CD4-positive, alpha-beta T cell treated with Interferon alpha-2 for 1 hour (primary cell): ENCODE results near the gene MIDN.
"Not testable (repeated sequence)": the region's sequence is repeated elsewhere in the genome, so short reads cannot be mapped to it uniquely, and the experiment has no call there.

ENCODE experiments used
- DNase-seq, 2 donors: peaks; one replicate each; pipeline ENCODE4 v3.0.0-alpha.2; 2020 to 2022

Gene MIDN

GRCh38 chr19:1295169-1296012, 47.0 kb downstream of the MIDN start:
- DNase-seq, result peak in 1 of 2 donors; percentile 49

- DNase-seq, result no peak
Observed at GRCh38 chr19:1296078-1296477, 47.7 kb downstream of the MIDN start.

DNA sequence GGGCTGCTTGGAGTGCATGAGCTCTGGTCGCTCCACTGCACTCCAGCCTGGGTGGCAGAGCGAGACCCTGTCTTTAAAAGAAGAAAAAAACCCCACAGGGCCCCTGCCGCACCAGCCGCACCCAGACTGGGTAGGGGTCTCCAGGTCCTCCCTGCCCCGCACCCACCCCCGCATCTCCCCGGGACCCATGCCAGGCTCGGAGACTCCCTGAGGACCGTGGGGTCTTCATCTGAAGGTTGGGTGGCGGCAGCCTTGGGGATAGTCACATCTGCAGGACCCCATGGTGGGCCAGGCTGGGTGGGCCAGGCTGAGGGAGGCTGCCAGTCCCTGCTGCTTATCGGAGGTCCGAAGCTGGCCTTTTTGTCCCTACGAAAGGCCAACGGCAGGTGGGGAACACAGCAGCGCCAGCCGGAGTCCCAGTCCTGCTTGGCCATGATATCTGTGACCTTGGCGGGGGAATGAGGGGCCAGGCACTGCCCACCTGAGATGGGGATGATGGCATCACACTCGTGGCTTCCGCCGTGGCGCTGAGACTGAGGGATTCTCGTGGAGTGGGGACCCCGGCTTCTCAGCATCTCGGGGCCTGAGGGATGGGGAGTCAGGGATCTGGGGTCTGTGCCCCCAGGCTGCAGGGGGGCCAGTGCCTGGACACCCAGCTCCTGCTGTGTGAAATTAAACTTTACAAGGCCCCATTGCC, 48.3 kb downstream of the MIDN start:
- DNase-seq, result no peak

- DNase-seq, result no peak
Observed at GRCh38 chr19:1298235-1298634, 49.9 kb downstream of the MIDN start.

DNA sequence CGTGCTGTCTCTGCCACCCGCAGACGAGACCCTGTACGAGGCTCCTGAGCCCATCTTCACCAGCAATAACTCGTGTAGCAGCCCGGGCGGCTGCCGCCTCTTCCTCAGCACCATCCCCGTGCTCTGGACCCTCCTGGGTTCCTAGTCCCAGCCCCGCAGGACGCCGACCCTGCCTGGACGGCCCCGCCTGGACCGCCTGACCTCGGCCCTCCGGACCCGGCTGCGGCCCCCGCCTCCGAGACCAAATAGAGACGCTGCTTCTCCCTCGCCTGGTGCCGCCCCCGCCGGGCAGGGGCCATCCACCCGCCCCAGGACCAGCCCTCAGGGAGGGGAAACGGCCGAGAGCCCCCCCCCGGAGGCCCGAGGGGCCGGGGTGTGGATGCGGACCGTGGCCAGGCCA, 51.4 kb downstream of the MIDN start:
- DNase-seq, result no peak

- DNase-seq, result no peak
Observed at GRCh38 chr19:1300744-1301490, 52.5 kb downstream of the MIDN start.

DNA sequence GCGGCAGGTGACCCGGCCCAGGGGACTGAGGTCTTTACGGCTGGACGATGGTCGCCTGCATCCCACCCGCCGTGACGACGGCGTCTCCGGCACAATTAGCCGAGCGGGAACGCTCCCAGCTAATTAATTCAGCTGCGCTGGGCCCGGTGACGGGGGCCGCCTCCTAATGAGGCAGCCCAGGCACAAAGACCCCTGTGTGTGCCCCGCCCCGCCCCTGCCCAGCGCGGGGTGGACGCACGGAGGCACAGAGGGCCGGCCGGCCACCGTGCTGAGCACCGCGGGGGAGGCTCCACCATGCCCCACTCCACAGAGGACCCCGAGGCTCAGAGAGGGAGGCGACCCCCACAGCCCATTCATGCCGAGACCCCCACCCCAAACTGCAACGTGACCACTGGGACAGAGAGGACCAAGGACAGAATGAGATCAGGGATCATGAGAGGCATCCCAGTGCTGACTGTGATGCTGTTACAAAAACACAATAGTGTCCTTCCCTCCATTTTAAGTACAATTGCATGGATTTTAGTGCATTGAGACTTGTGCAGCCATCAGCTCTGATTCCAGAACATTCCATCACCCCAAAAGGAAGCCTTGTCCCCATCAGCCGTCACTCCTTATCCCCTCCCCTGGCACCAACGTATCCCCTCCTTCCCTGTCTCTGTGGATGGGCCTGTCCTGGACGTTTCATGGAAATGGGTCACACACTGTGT, 54.3 kb downstream of the MIDN start:
- no peak for DNase-seq

DNA sequence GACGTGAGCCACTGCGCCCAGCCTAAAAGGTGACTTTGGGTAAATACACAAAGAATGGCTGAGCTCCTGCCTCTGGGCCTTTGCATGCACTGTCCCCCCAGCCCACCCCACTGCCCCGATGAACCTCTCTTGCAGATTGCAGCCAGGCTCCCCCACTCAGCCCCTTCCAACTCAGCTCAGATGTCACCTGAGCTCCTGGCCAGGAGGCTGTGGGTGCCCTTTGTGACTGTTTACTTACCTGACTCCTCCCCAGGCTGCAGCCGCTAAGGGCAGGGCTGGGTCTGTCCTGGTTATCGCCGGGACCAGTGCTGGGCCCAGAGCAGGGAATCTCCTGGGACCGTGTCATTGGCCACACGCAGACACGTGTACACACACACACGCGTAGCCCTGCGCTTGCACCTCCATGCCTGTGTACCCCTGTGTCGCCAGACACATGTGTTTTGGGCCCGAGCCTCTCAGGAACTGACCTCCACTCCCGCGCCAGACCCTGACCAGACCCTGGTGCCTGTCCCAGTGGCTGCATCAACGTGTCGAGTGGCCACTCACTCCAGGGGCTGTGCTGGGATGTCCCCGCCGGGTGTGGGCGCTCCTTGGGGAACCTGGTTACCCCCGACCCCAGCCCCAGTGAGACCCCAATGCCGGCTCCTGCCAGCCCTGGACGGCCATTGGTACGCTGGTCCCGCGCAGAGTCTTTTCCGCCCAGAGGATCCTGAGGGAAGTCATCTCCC, 56.0 kb downstream of the MIDN start:
- no peak for DNase-seq

- not testable (repeated sequence) for DNase-seq
Observed at GRCh38 chr19:1305354-1305753, 57.0 kb downstream of the MIDN start.

DNA sequence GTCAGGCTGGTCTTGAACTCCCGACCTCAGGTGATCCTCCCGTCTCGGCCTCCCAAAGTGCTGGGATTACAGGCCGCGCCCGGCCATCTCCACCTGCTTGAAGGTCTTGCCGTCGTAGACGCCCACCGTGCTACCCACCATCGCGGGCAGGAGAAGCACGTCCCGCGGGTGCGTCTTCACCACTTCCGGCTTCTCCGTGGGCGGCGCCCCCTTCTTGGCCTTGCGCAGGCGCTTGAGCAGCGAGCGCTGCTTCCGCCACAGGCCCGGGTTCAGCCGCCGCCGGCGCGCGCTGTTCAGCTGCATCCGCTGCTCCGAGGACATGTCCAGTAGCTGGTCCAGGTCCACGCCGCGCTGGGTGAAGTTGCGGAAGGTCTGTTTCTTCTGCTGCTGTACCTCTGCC, 58.9 kb downstream of the MIDN start:
- DNase-seq, result no peak

DNA sequence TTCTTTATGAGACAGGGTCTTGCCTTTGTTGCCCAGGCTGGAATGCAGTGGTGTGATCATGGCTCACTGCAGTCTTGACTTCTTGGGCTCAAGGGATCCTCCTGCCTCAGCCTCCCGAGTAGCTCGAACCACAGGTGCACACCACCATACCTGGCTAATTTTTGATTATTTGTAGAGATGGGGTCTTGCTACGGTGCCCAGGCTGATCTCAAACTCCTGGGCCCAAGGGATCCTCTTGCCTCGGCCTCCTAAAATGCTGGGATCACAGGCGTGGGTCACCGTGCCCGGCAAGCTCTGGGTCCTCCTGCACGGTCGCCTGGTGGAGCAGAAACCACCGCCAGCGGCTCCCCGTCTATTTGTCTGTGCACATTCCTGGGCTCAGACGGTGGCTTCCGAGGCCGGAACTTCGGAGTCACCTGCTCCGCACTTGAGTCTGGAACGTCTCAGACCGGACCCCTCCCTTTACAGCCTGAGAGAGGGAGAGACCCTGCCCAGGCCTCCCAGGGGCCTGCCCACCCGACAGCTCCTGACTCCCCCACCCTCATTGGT, 59.4 kb downstream of the MIDN start:
- DNase-seq, result no peak

- no peak for DNase-seq
Observed at GRCh38 chr19:1308718-1309117, 60.3 kb downstream of the MIDN start.
